Cardiac septum (tissue), 1 donor: ENCODE results near the gene LPAR6. TPM values are rescaled to one million over a fixed set of nuclear protein-coding genes. Genes with fewer than 3 reads are reported as not detected.
"Not testable (repeated sequence)": the region's sequence is repeated elsewhere in the genome, so short reads cannot be mapped to it uniquely, and the experiment has no call there.

Experiments
- DNase-seq: peaks from one replicate; pipeline ENCODE4 v3.0.0-alpha.2; 2020; ENCODE audit warnings: low spot score
- intact Hi-C: fragments of 100-400 bp; cut with DNase I; formaldehyde crosslinking; loops from one replicate; pipeline ENCODE4 v1.14.0; 2022
- long read RNA-seq: library from polyadenylated mRNA; unstranded; transcript quantifications from one replicate; pipeline ENCODE4 v2.0.0, GENCODE V29; 2021
- total RNA-seq: library from RNA; stranded (reverse); fragmentation: NEBNext Ultra II Directional; extraction: Animal tissue kit (Norgen Biotek cat#: 25700); gene quantifications from one replicate; pipeline ENCODE4 v1.2.1, GENCODE V29; 2021
- donor health status: DM: no; HTN: no; CAD: no.

LPAR6 gene
- total RNA-seq = 12.5 TPM
- long read RNA-seq, partial matches to known transcripts = 0 of 24 reads
- long read RNA-seq, other reads (novel, unspliced or antisense) = 22 of 24 reads

- intact Hi-C loops = loop anchor here (5.0 kb wide), 2 partner anchors 79 to 81 kb away; no protein-coding TSS in a partner anchor
- DNase-seq = no peak
Measured at GRCh38 chr13:48412881-48413351, at the start of gene LPAR6. Gene LPAR6, minus strand, starts transcription at chr13:48413113. Its CDS starts 690 bp downstream, at chr13:48412423.

GRCh38 chr13:48457578-48458242 lies 44.8 kb upstream of the LPAR6 start:
- DNase-seq = no peak
- intact Hi-C loops = no loop called here

GRCh38 chr13:48456546-48456945 lies 43.6 kb upstream of the LPAR6 start:
- intact Hi-C loops = no loop called here
- no peak for DNase-seq

- intact Hi-C loops = loop anchor here (5.0 kb wide), 1 partner anchor 36 kb away; no protein-coding TSS in a partner anchor
- not testable (repeated sequence) for DNase-seq
Measured at GRCh38 chr13:48451196-48451595, 38.3 kb upstream of the LPAR6 start.

DNA sequence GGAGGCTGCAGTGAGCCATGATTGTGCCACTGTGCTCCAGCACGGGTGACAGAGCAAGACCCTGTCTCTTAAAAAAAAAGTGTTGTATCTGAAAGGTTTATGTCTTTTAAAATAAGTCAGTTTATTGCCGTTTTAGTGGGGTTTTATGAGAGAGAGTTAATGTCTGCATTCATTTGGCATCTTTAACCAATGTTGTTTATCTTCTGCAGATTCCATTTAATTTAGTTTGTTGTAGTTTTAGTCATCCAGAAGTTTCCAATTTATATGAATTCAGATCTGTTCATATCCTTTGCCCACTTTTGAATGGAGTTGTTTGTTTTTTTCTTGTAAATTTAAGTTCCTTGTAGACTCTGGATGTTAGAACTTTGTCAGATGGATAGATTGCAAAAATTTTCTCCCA lies 36.7 kb upstream of the LPAR6 start:
- DNase-seq = no peak
- intact Hi-C loops = loop anchor here (5.0 kb wide), 1 partner anchor 38 kb away; no protein-coding TSS in a partner anchor

- intact Hi-C loops = no loop called here
- DNase-seq = no peak
Measured at GRCh38 chr13:48448959-48449614, 36.2 kb upstream of the LPAR6 start.

DNA sequence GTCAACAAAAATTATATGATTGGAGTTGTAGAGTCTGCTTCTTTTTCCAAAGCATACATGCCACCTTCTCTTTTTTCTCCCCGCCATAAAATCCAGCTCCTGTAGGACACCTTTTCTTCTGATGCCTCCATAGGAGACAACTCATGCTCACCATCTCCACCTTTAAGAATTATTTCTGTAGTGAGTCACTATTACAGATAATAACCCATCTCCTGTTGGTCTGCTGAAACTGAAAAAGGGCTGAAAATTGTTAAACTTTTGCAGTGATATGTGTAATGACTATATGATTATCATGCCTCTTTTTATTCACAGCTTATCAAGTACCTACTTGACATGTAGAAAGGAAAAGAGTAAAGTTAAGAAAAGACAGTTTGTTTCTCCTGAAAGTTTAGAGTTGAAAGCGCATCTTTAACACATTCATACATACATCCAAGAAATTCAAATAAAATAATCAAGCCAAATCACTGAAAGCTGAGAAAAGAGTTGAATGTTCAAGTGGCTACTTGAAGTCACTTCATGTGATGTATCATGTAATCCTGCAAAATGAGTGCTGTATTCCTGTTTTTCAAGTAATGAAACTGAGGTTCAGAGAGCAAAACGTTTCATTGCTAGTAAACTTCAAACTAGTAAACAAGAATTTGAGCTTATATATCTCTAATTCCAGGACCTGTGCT lies 35.5 kb upstream of the LPAR6 start:
- intact Hi-C loops = no loop called here
- DNase-seq = no peak

- no peak for DNase-seq
- intact Hi-C loops = no loop called here
Measured at GRCh38 chr13:48446464-48446863, 33.6 kb upstream of the LPAR6 start.

GRCh38 chr13:48443442-48444208 lies 30.7 kb upstream of the LPAR6 start:
- DNase-seq = no peak
- intact Hi-C loops = no loop called here

GRCh38 chr13:48437371-48437770 lies 24.5 kb upstream of the LPAR6 start:
- intact Hi-C loops = no loop called here
- DNase-seq = no peak

DNA sequence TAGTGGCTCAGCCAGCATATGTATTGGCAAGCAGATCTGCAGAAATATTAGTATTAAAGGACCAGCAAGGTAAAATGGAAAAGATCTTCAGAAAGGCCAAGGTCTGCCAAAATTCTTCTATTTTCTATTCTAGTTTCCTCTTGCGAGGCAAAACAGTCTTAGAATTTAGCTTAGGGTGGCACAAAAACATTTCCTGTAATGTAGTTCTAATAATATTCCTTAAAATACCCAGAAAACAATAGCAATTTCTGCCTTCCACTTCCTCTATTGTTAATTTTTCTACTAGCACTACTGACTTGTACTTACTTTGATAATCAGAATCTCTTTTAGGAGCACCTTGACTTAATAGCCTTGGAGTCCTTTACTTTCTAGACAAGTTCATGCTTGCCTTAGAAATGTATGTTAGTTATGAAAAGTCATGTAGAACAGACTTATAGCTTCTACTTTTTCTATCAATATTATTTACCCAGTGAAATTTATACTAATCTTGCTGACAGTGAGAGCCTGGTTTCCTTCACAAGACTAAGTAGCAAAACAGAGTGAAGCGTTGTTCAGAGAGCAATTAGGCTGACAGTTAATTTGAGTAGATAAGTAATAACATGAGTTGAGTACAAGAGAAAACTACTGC lies 23.9 kb upstream of the LPAR6 start:
- intact Hi-C loops = no loop called here
- DNase-seq = no peak

- intact Hi-C loops = no loop called here
- no peak for DNase-seq
Measured at GRCh38 chr13:48434200-48434599, 21.3 kb upstream of the LPAR6 start.

DNA sequence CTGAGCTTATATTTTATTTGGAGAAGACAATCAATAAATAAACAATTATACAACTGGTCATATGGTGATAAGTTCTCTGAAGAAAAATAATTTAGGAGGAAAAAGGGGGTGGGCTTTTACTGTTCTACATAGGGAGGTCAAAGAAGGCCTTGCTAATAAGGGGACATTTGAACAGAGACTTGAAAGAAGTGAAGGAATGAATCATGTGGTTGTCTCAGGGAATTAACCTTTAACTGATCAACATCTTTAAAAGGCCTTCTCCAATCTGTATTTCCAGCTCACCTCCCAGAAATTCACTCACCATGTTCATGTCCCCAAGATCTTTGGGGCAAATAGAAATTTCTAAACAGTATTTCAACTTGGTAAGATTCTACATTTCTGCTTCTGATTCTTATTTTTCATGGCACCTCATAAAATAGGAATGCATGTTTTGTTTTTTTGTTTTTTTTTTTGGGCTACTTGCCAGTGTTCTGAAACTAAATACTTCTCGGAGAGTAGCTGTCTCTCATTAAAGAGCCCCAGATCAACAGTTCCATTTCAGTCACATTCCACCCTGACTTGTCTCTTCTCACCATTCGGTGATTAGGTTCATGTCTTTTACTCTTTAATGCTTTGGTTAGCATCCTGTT lies 19.2 kb upstream of the LPAR6 start:
- DNase-seq = no peak
- intact Hi-C loops = no loop called here

- DNase-seq = no peak
- intact Hi-C loops = no loop called here
Measured at GRCh38 chr13:48431431-48431830, 18.5 kb upstream of the LPAR6 start.

DNA sequence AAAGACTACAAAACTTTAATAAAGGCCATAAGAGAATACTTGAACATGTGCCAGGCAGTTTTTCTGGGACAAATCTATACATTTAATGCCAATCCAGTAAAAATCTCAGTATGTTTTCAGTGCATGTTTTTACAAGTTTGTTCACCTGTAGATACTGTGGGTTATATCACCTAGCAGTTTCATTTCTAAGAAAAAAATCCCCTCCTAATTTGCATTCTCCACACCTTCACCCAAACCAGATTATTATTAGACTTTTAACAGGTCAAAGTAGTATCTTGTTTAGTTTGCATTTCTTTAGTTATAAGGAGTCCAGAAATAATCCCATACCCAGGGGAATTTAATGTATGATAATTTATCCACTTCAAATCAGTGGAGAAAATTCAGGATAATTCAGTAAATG lies 17.0 kb upstream of the LPAR6 start:
- intact Hi-C loops = no loop called here
- DNase-seq = no peak

DNA sequence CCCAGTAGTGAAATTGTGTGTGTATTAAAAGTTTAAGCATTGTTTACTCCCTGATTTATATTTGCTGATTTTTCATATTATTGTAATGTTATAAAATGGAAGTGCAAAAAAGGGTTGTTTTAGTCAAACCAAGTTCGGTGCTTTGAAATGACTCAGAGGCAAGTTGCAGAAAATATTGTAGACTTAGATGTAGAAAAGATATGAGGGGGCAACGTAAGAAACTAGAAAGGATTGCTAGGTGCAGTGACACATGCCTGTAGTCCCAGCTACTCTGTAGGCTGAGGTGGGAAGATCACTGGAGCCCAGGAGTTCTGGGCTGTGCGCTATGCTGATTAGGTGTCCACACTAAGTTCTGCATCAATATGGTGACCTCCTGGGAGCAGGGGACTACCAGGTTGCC lies 16.1 kb upstream of the LPAR6 start:
- intact Hi-C loops = no loop called here
- no peak for DNase-seq

DNA sequence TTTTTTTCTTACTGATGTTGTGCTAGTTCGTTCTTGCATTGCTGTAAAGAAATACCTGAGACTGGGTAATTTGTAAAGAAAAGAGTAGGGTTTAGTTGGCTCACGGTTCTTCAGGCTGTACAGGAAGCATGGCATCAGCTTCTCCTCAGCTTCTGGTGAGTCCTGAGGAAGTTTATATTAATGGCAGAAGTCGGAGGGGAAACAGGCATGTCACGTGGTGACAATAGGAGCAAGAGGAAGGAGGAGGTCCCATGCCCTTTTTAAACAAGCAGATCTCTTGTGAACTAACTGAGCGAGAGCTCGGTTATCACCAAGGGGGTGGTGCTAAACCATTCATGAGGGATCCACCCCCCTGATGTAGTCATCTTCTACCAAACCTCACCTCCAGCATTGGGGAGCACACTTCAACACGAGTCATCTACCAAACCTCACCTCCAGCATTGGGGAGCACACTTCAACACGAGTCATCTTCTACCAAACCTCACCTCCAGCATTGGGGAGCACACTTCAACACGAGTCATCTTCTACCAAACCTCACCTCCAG lies 13.9 kb upstream of the LPAR6 start:
- intact Hi-C loops, DNase-seq: not testable (repeated sequence)

DNA sequence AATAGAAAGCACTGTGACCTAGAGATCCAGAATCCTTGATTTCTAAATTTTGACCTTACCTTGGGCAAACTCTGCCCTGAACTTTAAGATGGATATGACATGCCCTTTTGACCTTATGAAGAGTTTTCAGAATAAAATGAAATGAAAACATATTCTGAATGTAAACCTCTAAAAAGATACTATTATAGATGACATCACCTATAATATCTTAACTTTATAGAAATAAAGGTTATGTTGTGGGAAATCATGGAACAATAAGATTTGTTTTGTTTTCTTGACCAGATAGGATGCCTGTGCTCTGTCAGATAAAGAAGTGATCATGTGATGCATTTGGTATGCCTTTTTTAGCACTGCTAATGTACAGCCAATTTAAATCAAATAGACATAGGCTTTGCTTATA lies 13.1 kb upstream of the LPAR6 start:
- no peak for DNase-seq
- intact Hi-C loops = no loop called here

- intact Hi-C loops = no loop called here
- no peak for DNase-seq
Measured at GRCh38 chr13:48424212-48424611, 11.3 kb upstream of the LPAR6 start.
